ENCODE data around the gene CCDC88C.

CCDC88C gene

GRCh38 chr14:91307652-91308051 is 110.0 kb downstream of the CCDC88C start:
- no peak for DNase-seq
- in situ Hi-C loops (cut with HindIII; ENCODE audit: low pct_ligation_motif_present, low pct_unique_long_range_greater_than_20kb, low sequenced_read_pairs): no loop called here

- in situ Hi-C loops (cut with HindIII; ENCODE audit: low pct_ligation_motif_present, low pct_unique_long_range_greater_than_20kb, low sequenced_read_pairs): no loop called here
Measured at GRCh38 chr14:91307046-91307445, 110.6 kb downstream of the CCDC88C start.

GRCh38 chr14:91306547-91306946 is 111.1 kb downstream of the CCDC88C start:
- no peak for DNase-seq

More at GRCh38 chr14:91307046-91307445, 110.6 kb downstream of the CCDC88C start:
- DNase-seq: no peak

GRCh38 chr14:91305650-91306431 is 111.8 kb downstream of the CCDC88C start:
- in situ Hi-C loops (cut with HindIII; ENCODE audit: low pct_ligation_motif_present, low pct_unique_long_range_greater_than_20kb, low sequenced_read_pairs): no loop called here
- no peak for DNase-seq

More at GRCh38 chr14:91306547-91306946, 111.1 kb downstream of the CCDC88C start:
- in situ Hi-C loops (cut with HindIII; ENCODE audit: low pct_ligation_motif_present, low pct_unique_long_range_greater_than_20kb, low sequenced_read_pairs): no loop called here

- DNase-seq: no peak
- in situ Hi-C loops (cut with HindIII; ENCODE audit: low pct_ligation_motif_present, low pct_unique_long_range_greater_than_20kb, low sequenced_read_pairs): no loop called here
Measured at GRCh38 chr14:91303924-91304229, 113.7 kb downstream of the CCDC88C start.

DNA sequence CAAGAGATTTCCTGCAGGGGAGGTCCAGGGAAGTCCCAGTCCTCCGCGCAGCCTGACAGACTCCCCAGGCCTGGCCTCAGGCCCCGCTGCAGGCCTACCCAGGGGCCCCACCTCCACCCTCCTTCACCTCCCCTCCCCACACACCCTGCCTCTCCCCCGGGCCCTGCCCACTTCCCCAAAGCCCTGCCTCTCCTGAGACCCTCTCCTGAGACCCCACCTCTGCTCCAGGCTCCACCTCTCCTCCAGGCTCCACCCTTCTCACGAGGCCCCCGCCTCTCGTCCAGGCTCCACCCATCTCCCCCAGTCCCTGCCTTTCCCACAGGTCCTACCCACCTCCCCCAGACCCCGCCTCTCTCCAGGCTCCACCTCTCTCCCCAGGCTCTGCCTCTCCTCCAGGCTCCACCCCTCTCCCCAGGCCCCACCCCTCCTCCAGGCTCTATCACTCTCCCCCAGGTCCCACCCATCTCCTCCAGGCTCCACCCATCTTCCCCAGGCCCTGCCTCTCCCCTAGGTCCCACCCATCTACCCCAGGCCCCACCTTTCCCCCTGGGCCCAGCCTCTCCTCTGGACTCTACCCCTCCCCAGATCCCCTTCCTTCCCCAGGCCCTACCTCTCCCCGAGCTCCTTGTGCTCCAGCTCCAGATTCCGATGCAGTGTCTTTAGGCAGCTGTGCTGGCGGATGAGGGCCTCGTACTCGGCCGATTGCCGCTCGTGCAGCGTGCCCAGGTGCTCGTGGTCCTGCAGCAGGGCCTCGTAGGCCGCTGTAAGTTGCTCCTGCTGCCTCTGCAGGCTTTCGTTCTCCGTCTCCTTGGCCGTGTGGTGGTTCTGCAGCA is 114.3 kb downstream of the CCDC88C start:
- in situ Hi-C loops (cut with HindIII; ENCODE audit: low pct_ligation_motif_present, low pct_unique_long_range_greater_than_20kb, low sequenced_read_pairs): no loop called here
- peak; percentile 28 for DNase-seq

GRCh38 chr14:91302391-91302790 is 115.2 kb downstream of the CCDC88C start:
- in situ Hi-C loops (cut with HindIII; ENCODE audit: low pct_ligation_motif_present, low pct_unique_long_range_greater_than_20kb, low sequenced_read_pairs): no loop called here
- DNase-seq: no peak

- DNase-seq: no peak
- in situ Hi-C loops (cut with HindIII; ENCODE audit: low pct_ligation_motif_present, low pct_unique_long_range_greater_than_20kb, low sequenced_read_pairs): no loop called here
Measured at GRCh38 chr14:91300957-91301356, 116.7 kb downstream of the CCDC88C start.

DNA sequence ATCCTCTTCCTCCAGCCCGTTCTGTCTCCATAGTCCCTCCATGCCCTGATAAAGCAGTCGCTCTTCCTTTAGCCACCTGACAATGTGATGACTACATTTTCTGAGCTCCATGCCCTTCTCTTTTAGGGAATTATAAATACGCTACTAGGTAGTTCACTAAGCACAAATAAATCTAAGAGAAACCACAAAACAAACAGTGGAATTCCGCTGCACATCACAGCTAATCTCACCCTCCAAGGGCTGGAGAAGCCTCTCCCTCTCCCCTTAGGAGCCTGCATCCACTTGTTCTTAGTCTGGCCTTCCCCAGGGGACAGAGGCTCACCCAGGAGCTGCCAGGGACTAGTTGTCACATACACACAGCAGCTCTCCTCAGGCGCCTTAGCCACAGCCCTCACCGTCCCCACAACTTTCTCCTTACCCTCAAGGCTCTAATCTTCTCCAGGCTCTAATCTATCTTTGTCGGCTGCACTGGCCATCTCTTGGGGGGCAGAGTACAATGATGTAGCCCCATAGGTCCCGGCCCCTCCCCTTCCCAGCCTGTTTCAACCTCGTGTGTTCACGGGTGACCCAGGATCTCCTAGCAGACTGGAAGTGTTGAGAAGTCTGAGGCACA is 117.2 kb downstream of the CCDC88C start:
- in situ Hi-C loops (cut with HindIII; ENCODE audit: low pct_ligation_motif_present, low pct_unique_long_range_greater_than_20kb, low sequenced_read_pairs): no loop called here
- DNase-seq: no peak

GRCh38 chr14:91299121-91300115 is 118.2 kb downstream of the CCDC88C start:
- no peak for DNase-seq
- in situ Hi-C loops (cut with HindIII; ENCODE audit: low pct_ligation_motif_present, low pct_unique_long_range_greater_than_20kb, low sequenced_read_pairs): loop anchor here (25.0 kb wide), 1 partner anchor 112 kb away; no protein-coding TSS in a partner anchor

GRCh38 chr14:91298576-91298975 is 119.0 kb downstream of the CCDC88C start:
- in situ Hi-C loops (cut with HindIII; ENCODE audit: low pct_ligation_motif_present, low pct_unique_long_range_greater_than_20kb, low sequenced_read_pairs): loop anchor here (25.0 kb wide), 1 partner anchor 111 kb away; no protein-coding TSS in a partner anchor
- no peak for DNase-seq

GRCh38 chr14:91297081-91297711 is 120.4 kb downstream of the CCDC88C start:
- in situ Hi-C loops (cut with HindIII; ENCODE audit: low pct_ligation_motif_present, low pct_unique_long_range_greater_than_20kb, low sequenced_read_pairs): loop anchor here (25.0 kb wide), 1 partner anchor 110 kb away; no protein-coding TSS in a partner anchor
- no peak for DNase-seq

DNA sequence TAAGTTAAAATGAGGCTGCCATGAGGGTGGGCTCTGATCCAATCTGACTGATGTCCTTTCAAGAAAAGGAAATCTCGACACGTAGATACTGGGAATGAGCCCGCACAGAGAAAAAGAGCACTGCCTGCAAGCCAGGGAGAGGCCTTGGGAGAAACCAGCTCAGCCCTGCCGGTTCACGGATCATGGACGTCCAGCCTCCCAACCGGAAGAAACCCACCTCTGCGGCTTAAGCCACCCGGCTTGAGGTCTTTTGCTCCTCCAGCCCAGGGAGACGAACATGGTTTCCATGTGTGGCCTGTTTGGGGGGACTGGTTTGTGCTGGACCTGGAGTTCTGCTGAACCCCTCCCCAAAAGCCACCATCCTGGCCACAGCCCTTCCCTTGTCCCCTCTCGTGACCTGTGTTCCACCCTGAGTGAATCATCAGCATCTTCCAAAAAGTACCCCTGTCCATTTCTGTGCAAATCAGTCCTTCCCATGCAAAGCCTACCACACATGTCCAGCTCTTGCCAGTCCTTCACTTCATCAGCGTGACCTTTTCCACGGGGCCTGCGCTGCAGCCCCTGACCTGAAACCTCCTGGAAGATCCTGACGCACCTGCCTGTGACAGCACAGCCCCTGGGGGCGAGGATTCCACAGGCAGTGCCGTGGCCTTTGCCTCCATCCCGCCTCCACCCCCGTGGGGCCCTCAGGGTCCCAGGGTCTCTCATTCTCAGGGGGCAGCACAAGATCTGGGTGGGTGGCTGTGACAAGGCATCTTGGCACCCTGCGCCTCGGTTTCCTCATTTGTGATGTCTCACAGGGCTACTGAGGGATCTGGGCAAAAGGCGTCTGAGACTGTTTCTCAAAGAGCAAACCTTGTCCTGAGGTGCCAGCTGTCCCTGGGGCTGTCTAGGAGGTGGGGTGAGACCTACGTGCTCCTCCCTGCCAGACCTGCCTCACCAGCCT is 121.5 kb downstream of the CCDC88C start:
- in situ Hi-C loops (cut with HindIII; ENCODE audit: low pct_ligation_motif_present, low pct_unique_long_range_greater_than_20kb, low sequenced_read_pairs): loop anchor here (25.0 kb wide), 1 partner anchor 109 kb away; no protein-coding TSS in a partner anchor
- DNase-seq: no peak

DNA sequence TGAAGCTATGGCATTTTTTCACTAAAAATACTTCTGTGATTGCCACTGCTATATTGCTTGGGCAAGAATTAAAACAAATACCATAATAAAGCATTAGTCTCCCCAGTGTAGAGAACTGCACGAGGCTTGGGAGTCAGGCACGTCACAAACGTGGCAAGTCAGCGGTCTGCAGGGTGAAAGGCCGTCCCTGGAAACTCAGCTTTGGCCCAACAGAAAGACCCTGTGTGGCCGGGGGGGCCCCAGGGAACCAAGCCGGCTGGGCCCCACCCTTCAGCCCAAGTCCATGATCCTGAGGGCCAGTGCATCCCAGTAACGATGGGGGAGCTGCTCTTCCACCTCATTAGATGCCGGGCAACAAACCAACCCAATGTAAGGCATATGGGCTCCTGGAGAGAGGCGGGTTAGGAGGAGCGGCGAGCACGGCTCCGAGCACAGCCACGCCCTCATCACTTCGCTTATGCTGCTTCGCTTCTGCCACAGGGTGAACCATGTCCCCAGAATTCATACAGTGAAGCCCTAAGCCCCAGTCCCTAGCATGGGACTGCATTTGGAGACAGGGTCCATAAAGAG is 122.3 kb downstream of the CCDC88C start:
- DNase-seq: no peak
- in situ Hi-C loops (cut with HindIII; ENCODE audit: low pct_ligation_motif_present, low pct_unique_long_range_greater_than_20kb, low sequenced_read_pairs): loop anchor here (25.0 kb wide), 1 partner anchor 108 kb away; no protein-coding TSS in a partner anchor

GRCh38 chr14:91294153-91294552 is 123.5 kb downstream of the CCDC88C start:
- no peak for DNase-seq
- in situ Hi-C loops (cut with HindIII; ENCODE audit: low pct_ligation_motif_present, low pct_unique_long_range_greater_than_20kb, low sequenced_read_pairs): loop anchor here (25.0 kb wide), 1 partner anchor 107 kb away; no protein-coding TSS in a partner anchor

GRCh38 chr14:91293281-91293680 is 124.3 kb downstream of the CCDC88C start:
- in situ Hi-C loops (cut with HindIII; ENCODE audit: low pct_ligation_motif_present, low pct_unique_long_range_greater_than_20kb, low sequenced_read_pairs): loop anchor here (25.0 kb wide), 1 partner anchor 106 kb away; no protein-coding TSS in a partner anchor
- no peak for DNase-seq

All from ACHN (cell line).